OCI-LY7 (cell line): ENCODE measurements around the gene POLR2J2.
"Not testable (repeated sequence)": the region's sequence is repeated elsewhere in the genome, so short reads cannot be mapped to it uniquely, and the experiment has no call there.

Experiments used
- CTCF ChIP-seq: fragments of 200-600 bp; sonication (generic); conservative IDR thresholded peaks from 2 replicates; pipeline ENCODE4 v1.5.1; 2014; ENCODE audit warnings: mild to moderate bottlenecking, antibody characterized with exemption, low read length, moderate library complexity, mixed read lengths
- EZH2phosphoT487 ChIP-seq: fragments of 200-600 bp; sonication (generic); IDR thresholded peaks from 2 replicates; pipeline ENCODE4 v1.6.1; 2018; ENCODE audit warnings: low read depth, borderline replicate concordance, mild to moderate bottlenecking, mixed run types, antibody characterized with exemption, low read length, moderate library complexity, mixed read lengths

DNA sequence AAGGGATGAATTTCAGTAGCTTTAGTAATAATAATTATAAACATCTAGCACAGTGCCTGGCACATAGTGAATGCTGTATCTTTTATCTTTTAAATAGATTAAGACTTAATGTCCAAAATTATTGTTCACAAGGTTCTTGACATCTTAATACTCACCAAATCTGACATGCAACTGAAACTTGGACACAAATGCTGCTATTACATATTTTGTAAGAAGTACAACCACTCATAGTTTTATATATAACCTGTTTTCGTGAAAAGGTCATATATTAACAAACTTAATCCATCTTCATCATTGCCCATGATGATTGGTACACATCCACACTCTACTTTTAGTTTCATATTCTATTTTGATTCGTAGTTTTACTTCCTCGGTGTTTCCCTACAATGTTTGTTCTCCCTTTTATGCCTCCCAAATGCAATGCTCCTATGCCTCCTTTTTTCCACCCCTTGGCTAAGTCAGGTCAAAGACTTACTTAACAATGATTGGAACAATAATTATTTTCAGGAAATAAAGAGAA, 23.6 kb upstream of the POLR2J2 start:
- TF ChIP-seq CTCF, EZH2phosphoT487: not testable (repeated sequence)
